ENCODE measurements around the gene ANKUB1.

ANKUB1 gene

DNA sequence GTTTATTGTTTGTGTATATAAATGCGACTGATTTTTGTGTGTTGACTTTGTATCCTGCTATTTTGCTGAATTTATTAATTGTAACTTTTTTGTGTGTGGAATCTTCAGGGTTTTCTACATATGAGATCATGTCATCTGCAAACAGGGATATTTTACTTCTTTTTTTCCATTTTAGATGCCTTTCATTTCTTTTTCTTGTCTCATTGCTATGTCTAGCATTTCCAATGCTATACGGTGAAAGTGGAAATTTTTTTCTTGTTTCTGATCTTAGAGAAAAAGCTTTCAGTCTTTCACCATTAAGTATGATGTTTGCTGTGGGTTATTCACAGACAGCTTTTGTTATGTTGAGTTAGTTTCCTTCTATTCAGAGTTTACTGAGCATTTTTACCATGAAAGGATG, 71.4 kb downstream of the ANKUB1 start:
- TF ChIP-seq EZH2phosphoT487 (IDR thresholded peaks at IDR 0.05; ENCODE audit: borderline replicate concordance, low read length) (no peak), CTCF (IDR thresholded peaks at IDR 0.05; ENCODE audit: low read depth, low read length, poor library complexity, severe bottlenecking) (no peak)
- Histone ChIP-seq H3K27ac (ENCODE audit: low read depth, low read length) (no peak overlapping the region), H3K4me1 (ENCODE audit: control insufficient read depth, low read length) (no peaks in the 10 kb centered on the region), H3K79me2 (ENCODE audit: control insufficient read depth, low read length) (no peaks in the 10 kb centered on the region), H3K9me2 (replicated peaks; ENCODE audit: control insufficient read depth, low read length) (no peaks in the 10 kb centered on the region), H3K9me3 (ENCODE audit: control insufficient read depth, insufficient read depth, low read length) (no peaks in the 10 kb centered on the region), H3K4me3 (ENCODE audit: low read length) (no peak overlapping the region), H3K36me3 (ENCODE audit: control insufficient read depth, low read length) (no peaks in the 10 kb centered on the region), H3F3A (ENCODE audit: control insufficient read depth, insufficient read depth) (no peaks in the 10 kb centered on the region), H3K4me2 (ENCODE audit: low read length) (no peak overlapping the region), H3K27me3 (ENCODE audit: control insufficient read depth, low read length) (0 out of 2 replicates have a peak, but pooled peaks cover 2% of the 10 kb centered on the region), H4K20me1 (ENCODE audit: control insufficient read depth, insufficient read depth, low read depth, low read length) (no peaks in the 10 kb centered on the region)

DNA sequence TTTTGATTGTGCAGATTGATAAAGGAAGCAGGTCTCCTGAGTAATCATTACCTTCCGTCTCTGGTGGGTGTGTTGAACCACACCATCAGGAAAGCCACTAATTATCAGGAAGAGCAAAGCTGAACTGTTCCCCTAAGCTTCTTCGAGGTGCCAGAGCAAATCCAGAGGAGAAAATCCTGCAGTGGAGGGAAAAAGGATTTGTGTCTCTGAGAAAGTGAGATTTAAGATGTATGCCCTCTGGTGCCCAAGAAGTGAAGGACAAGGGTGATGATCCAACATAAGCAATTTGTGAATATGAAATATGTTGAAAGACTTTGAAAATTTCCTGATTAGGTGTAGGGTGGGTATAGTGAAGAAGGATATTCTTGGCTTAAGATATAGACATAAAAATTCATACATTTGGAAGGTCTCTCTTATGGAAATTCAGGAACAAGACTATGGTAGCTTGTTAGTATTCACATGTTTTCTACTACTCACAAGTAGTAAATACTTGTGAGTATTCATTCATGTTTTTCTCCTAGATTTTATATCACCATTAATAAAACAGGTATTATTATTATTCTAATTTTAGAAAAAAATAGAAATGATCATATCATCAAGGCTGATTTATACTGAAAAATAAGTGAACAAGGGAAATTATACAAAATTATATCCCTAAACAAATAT, 74.8 kb downstream of the ANKUB1 start:
- Histone ChIP-seq H3K9me3 (ENCODE audit: control insufficient read depth, insufficient read depth, low read length) (no peaks in the 10 kb centered on the region), H3K4me2 (ENCODE audit: low read length) (0 out of 2 replicates have a peak overlapping the region, but pooled peaks have one; percentile 20), H3K27ac (ENCODE audit: low read depth, low read length) (no peak overlapping the region), H3K27me3 (ENCODE audit: control insufficient read depth, low read length) (0 out of 2 replicates have a peak, but pooled peaks cover 2% of the 10 kb centered on the region), H3K4me1 (ENCODE audit: control insufficient read depth, low read length) (no peaks in the 10 kb centered on the region), H3F3A (ENCODE audit: control insufficient read depth, insufficient read depth) (no peaks in the 10 kb centered on the region), H3K79me2 (ENCODE audit: control insufficient read depth, low read length) (no peaks in the 10 kb centered on the region), H3K9me2 (replicated peaks; ENCODE audit: control insufficient read depth, low read length) (no peaks in the 10 kb centered on the region), H4K20me1 (ENCODE audit: control insufficient read depth, insufficient read depth, low read depth, low read length) (no peaks in the 10 kb centered on the region), H3K4me3 (ENCODE audit: low read length) (0 out of 2 replicates have a peak overlapping the region, but pooled peaks have one; percentile 3), H3K36me3 (ENCODE audit: control insufficient read depth, low read length) (no peaks in the 10 kb centered on the region)
- TF ChIP-seq EZH2phosphoT487 (IDR thresholded peaks at IDR 0.05; ENCODE audit: borderline replicate concordance, low read length) = no peak
- TF ChIP-seq CTCF (IDR thresholded peaks at IDR 0.05; ENCODE audit: low read depth, low read length, poor library complexity, severe bottlenecking) = peak; percentile 74

GRCh38 chr3:149716984-149717383, 75.4 kb downstream of the ANKUB1 start:
- no peaks in the 10 kb centered on the region for H3F3A ChIP-seq (ENCODE audit: control insufficient read depth, insufficient read depth)
- H3K4me1 ChIP-seq (ENCODE audit: control insufficient read depth, low read length) = no peaks in the 10 kb centered on the region
- TF ChIP-seq CTCF (IDR thresholded peaks at IDR 0.05; ENCODE audit: low read depth, low read length, poor library complexity, severe bottlenecking) (no peak), EZH2phosphoT487 (IDR thresholded peaks at IDR 0.05; ENCODE audit: borderline replicate concordance, low read length) (no peak)
- no peaks in the 10 kb centered on the region for H3K79me2 ChIP-seq (ENCODE audit: control insufficient read depth, low read length)
- H3K9me2 ChIP-seq (replicated peaks; ENCODE audit: control insufficient read depth, low read length) = no peaks in the 10 kb centered on the region
- H3K9me3 ChIP-seq (ENCODE audit: control insufficient read depth, insufficient read depth, low read length) = no peaks in the 10 kb centered on the region
- H4K20me1 ChIP-seq (ENCODE audit: control insufficient read depth, insufficient read depth, low read depth, low read length) = no peaks in the 10 kb centered on the region
- 0 out of 2 replicates have a peak overlapping the region, but pooled peaks have one; percentile 20 for H3K4me2 ChIP-seq (ENCODE audit: low read length)
- 0 out of 2 replicates have a peak, but pooled peaks cover 2% of the 10 kb centered on the region for H3K27me3 ChIP-seq (ENCODE audit: control insufficient read depth, low read length)
- 0 out of 2 replicates have a peak overlapping the region, but pooled peaks have one; percentile 3 for H3K4me3 ChIP-seq (ENCODE audit: low read length)
- H3K27ac ChIP-seq (ENCODE audit: low read depth, low read length) = no peak overlapping the region
- no peaks in the 10 kb centered on the region for H3K36me3 ChIP-seq (ENCODE audit: control insufficient read depth, low read length)

Data from DOHH2 (cell line).